OCI-LY7 (cell line): ENCODE results near the gene GSC2. TPM values are rescaled to one million over a fixed set of nuclear protein-coding genes. Genes with fewer than 3 reads are reported as not detected.
A peak's percentile ranks its signal among the peaks of the same experiment; 100 is the strongest.

Experiments used
- BruUV-seq: library from RNA; stranded (reverse); fragments of 400-500 nt; replicated peaks from 2 replicates; lab custom pipeline; 2021; lab: Mats Ljungman, UMichigan
- CTCF ChIA-PET: fragments of 300-600 bp; sonication (Branson Sonifier 250); formaldehyde crosslinking; loops from one replicate; lab custom pipeline; 2022; ENCODE audit warnings: antibody characterized with exemption; ENCODE audit not compliant: unreplicated experiment; lab: Charles Lee
- POLR2A ChIA-PET: fragments of 300-600 bp; sonication (Branson Sonifier 250); formaldehyde crosslinking; loops from one replicate; lab custom pipeline; 2022; ENCODE audit warnings: antibody characterized with exemption; lab: Charles Lee
- DNase-seq: peaks from one replicate; pipeline ENCODE4 v3.0.0-alpha.2; 2015; ENCODE audit warnings: low spot score
- H2AFZ ChIP-seq: fragments of 200-600 bp; sonication (generic), shearing (Covaris generic); 2 replicates; pipeline ENCODE4 v1.6.1; 2014; ENCODE audit warnings: mild to moderate bottlenecking, antibody characterized with exemption, low read length, moderate library complexity
- H3K27ac ChIP-seq: fragments of 200-600 bp; sonication (generic); 2 replicates; pipeline ENCODE4 v1.5.1; 2014; ENCODE audit warnings: mixed run types, low read depth, mild to moderate bottlenecking, moderate library complexity, low read length, inconsistent platforms; ENCODE audit not compliant: poor library complexity, severe bottlenecking
- H3K36me3 ChIP-seq: fragments of 200-600 bp; sonication (generic); 2 replicates; pipeline ENCODE4 v1.6.1; 2014; ENCODE audit warnings: mild to moderate bottlenecking, antibody characterized with exemption, low read length, moderate library complexity, mixed read lengths; ENCODE audit not compliant: insufficient read depth
- H3K4me1 ChIP-seq: fragments of 200-600 bp; sonication (generic); 2 replicates; pipeline ENCODE4 v1.5.1; 2014; ENCODE audit warnings: mild to moderate bottlenecking, low read length; ENCODE audit not compliant: insufficient read depth, poor library complexity, severe bottlenecking
- H3K4me2 ChIP-seq: fragments of 200-600 bp; sonication (generic); 2 replicates; pipeline ENCODE4 v1.6.1; 2014; ENCODE audit warnings: mild to moderate bottlenecking, low read length
- H3K4me3 ChIP-seq: fragments of 200-600 bp; sonication (generic); 2 replicates; pipeline ENCODE4 v1.5.1; 2014; ENCODE audit warnings: mild to moderate bottlenecking, low read depth, low read length; ENCODE audit not compliant: poor library complexity, severe bottlenecking
- H3K79me2 ChIP-seq: fragments of 200-600 bp; sonication (generic); 2 replicates; pipeline ENCODE4 v1.6.1; 2016; ENCODE audit warnings: low read depth, mild to moderate bottlenecking, low read length, moderate library complexity, mixed read lengths; ENCODE audit not compliant: insufficient read depth
- H3K9me2 ChIP-seq: fragments of 200-600 bp; sonication (generic); 2 replicates; pipeline ENCODE4 v1.6.1; 2016; ENCODE audit warnings: mild to moderate bottlenecking, low read length, mixed read lengths; ENCODE audit not compliant: insufficient read depth
- H3K9me3 ChIP-seq: fragments of 200-600 bp; sonication (generic); 2 replicates; pipeline ENCODE4 v1.6.1; 2014; ENCODE audit warnings: mild to moderate bottlenecking, mixed run types, low read length, mixed read lengths
- H4K20me1 ChIP-seq: fragments of 200-600 bp; sonication (generic); 2 replicates; pipeline ENCODE4 v1.6.1; 2014; ENCODE audit warnings: mild to moderate bottlenecking, antibody characterized with exemption, low read length, moderate library complexity, mixed read lengths; ENCODE audit not compliant: insufficient read depth
- EZH2phosphoT487 ChIP-seq: fragments of 200-600 bp; sonication (generic); IDR thresholded peaks from 2 replicates; pipeline ENCODE4 v1.6.1; 2018; ENCODE audit warnings: low read depth, borderline replicate concordance, mild to moderate bottlenecking, mixed run types, antibody characterized with exemption, low read length, moderate library complexity, mixed read lengths
- intact Hi-C: fragments of 100-400 bp; cut with micrococcal nuclease; formaldehyde crosslinking; loops from one replicate; pipeline ENCODE4 v1.10.0; 2022; ENCODE audit not compliant: unreplicated experiment
- total RNA-seq, 2 experiments: library from RNA; depleted of rRNA in 1 of 2; stranded (reverse); fragments of >200 nt in 1 of 2; shearing (Covaris generic) in 1 of 2; gene quantifications; 2 replicates each; pipeline ENCODE4 v1.2.3, GENCODE V29; 2014 to 2022
- TF ChIP-seq, protein P1 (sequence below): fragments of 200-600 bp; sonication (generic); conservative IDR thresholded peaks from 2 replicates; pipeline ENCODE4 v1.5.1; 2014; ENCODE audit warnings: mild to moderate bottlenecking, antibody characterized with exemption, low read length, moderate library complexity, mixed read lengths

The GSC2 gene
- total RNA-seq, 2 experiments from 2014 or later: not detected

- peaks cover 18% of the 10 kb centered on the region for H3K36me3 ChIP-seq
- H4K20me1 ChIP-seq: peaks cover 23% of the 10 kb centered on the region
- peak overlapping the region; percentile 64 for H3K4me2 ChIP-seq
- H3K4me3 ChIP-seq: peak overlapping the region; percentile 40
- H3K4me1 ChIP-seq: peaks cover 28% of the 10 kb centered on the region
- H3K79me2 ChIP-seq: peaks cover 82% of the 10 kb centered on the region
- H2AFZ ChIP-seq: no peak overlapping the region
- ChIA-PET POLR2A (interaction anchor here (0.6 to 1.3 kb wide), 2 partner anchors 9 to 10 kb away, joined by 3 read pairs; no protein-coding TSS in a partner anchor), CTCF (interaction anchor here (0.7 kb wide), 1 partner anchor 10 kb away, joined by 7 read pairs; no protein-coding TSS in a partner anchor)
- DNase-seq: peak; percentile 75
- peak overlapping the region; percentile 19 for H3K27ac ChIP-seq
- no peaks in the 10 kb centered on the region for H3K9me3 ChIP-seq
- intact Hi-C loops: no loop called here
- BruUV-seq: no TSS peak
- H3K9me2 ChIP-seq: no peaks in the 10 kb centered on the region
- TF ChIP-seq EZH2phosphoT487: no peak
- TF ChIP-seq, protein P1, sequence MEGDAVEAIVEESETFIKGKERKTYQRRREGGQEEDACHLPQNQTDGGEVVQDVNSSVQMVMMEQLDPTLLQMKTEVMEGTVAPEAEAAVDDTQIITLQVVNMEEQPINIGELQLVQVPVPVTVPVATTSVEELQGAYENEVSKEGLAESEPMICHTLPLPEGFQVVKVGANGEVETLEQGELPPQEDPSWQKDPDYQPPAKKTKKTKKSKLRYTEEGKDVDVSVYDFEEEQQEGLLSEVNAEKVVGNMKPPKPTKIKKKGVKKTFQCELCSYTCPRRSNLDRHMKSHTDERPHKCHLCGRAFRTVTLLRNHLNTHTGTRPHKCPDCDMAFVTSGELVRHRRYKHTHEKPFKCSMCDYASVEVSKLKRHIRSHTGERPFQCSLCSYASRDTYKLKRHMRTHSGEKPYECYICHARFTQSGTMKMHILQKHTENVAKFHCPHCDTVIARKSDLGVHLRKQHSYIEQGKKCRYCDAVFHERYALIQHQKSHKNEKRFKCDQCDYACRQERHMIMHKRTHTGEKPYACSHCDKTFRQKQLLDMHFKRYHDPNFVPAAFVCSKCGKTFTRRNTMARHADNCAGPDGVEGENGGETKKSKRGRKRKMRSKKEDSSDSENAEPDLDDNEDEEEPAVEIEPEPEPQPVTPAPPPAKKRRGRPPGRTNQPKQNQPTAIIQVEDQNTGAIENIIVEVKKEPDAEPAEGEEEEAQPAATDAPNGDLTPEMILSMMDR: no peak
Observed at GRCh38 chr22:19109198-19110063, 40.7 kb downstream of the GSC2 start.

GRCh38 chr22:19108807-19109197 lies 41.3 kb downstream of the GSC2 start:
- Histone ChIP-seq H3K4me1 (peaks cover 28% of the 10 kb centered on the region), H3K4me2 (peak overlapping the region; percentile 64), H3K27ac (no peak overlapping the region), H3K79me2 (peaks cover 83% of the 10 kb centered on the region), H3K9me2 (no peaks in the 10 kb centered on the region), H2AFZ (no peak overlapping the region), H3K36me3 (peaks cover 15% of the 10 kb centered on the region), H3K4me3 (no peak overlapping the region), H4K20me1 (peaks cover 29% of the 10 kb centered on the region), H3K9me3 (no peaks in the 10 kb centered on the region)
- CTCF ChIA-PET: no interaction called here
- intact Hi-C loops: no loop called here
- no peak for DNase-seq
- POLR2A ChIA-PET: interaction anchor here (0.6 kb wide), 1 partner anchor 10 kb away, joined by 3 read pairs; no protein-coding TSS in a partner anchor
- BruUV-seq: no TSS peak
- TF ChIP-seq, protein P1: no peak
- TF ChIP-seq EZH2phosphoT487: no peak

DNA sequence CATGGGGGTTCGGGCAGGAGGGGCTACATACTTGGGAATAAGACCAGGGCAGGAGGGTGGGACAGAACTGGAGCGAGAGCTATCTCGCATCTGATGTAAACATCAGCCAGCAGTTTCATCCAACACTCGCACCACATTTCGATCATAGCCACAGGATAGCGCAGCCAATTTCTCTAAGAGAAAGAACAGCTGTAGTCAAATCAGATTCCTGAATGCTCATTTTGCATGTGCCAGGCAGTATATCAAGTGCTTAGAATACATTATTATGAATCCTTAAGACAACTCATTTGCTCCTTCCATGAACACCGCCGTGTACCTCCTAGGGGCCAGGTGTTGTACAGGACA lies 42.4 kb downstream of the GSC2 start:
- TF ChIP-seq, protein P1: no peak
- no peak for TF ChIP-seq EZH2phosphoT487
- Histone ChIP-seq H3K9me3 (no peaks in the 10 kb centered on the region), H3K4me3 (no peak overlapping the region), H4K20me1 (peaks cover 29% of the 10 kb centered on the region), H3K4me2 (no peak overlapping the region), H2AFZ (no peak overlapping the region), H3K36me3 (peaks cover 15% of the 10 kb centered on the region), H3K9me2 (no peaks in the 10 kb centered on the region), H3K27ac (no peak overlapping the region), H3K79me2 (peaks cover 82% of the 10 kb centered on the region), H3K4me1 (peaks cover 28% of the 10 kb centered on the region)
- no TSS peak for BruUV-seq
- DNase-seq: no peak
- POLR2A ChIA-PET: no interaction called here
- CTCF ChIA-PET: interaction anchor here (0.7 kb wide), 1 partner anchor 31 kb away, joined by 3 read pairs; no protein-coding TSS in a partner anchor
- intact Hi-C loops: no loop called here
